Fibroblast of skin of right biceps (primary cell): ENCODE data around the gene SLC5A8.
"Not testable (repeated sequence)": the region's sequence is repeated elsewhere in the genome, so short reads cannot be mapped to it uniquely, and the experiment has no call there.

Source experiments
- DNase-seq: peaks from one replicate; pipeline ENCODE4 v3.0.0-alpha.2; 2013

Gene SLC5A8

DNA sequence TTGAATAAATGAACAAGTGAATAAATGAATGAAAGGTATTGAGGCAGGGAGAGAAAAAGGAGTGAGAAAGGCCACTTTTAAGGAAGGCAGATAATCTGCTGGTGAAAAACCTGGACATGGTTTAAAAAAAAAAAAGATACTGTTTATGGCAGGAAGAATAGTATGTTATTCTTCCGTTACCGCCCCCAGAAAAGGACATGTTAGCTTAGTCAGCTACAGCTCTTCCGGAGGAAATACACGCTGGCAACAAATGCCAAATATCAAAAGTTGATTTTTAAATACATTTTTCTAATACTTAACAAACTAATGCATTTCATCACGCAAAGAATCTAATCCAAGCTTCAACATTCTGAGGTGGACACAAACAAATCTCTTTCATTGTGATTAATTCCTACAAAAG lies 43.2 kb downstream of the SLC5A8 start:
- no peak for DNase-seq

DNA sequence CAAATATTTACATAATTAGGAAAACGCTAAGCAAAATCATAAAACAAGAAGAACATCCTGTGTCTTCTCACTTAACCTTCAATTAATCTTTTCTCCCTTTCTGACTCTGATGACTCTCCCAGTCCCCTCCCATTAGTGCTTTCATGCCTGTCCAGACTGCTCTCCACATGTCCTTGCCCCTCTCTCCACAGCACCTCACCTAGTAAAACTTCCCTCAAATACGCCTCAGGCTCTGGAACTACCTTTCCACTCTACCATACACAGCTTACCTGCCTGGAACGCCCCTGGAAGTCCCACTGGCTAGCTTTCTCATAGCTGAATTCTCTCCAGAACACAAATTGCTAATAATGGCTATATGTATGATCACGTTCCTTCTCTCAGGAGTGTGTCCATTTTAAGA lies 44.7 kb downstream of the SLC5A8 start:
- DNase-seq = no peak

DNA sequence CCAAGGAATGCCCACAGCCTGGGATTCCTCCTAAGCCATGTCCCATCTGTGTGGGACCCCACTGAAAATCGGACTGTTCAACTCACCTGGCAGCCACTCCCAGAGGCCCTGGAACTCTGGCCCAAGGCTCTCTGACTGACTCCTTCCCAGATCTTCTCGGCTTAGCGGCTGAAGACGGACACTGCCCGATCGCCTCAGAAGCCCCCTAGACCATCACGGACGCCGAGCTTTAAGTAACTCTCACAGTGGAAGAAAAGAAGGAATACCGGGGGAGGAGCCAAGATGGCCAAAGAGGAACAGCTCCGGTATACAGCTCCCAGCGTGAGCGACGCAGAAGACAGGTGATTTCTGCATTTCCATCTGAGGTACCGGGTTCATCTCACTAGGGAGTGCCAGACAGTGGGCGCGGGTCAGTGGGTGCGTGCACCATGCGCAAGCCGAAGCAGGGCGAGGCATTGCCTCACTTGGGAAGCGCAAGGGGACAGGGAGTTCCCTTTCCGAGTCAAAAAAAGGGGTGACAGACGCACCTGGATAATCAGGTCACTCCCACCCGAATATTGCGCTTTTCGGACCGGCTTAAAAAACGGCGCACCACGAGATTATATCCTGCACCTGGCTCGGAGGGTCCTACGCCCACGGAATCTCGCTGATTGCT lies 64.1 kb downstream of the SLC5A8 start:
- DNase-seq = not testable (repeated sequence)

DNA sequence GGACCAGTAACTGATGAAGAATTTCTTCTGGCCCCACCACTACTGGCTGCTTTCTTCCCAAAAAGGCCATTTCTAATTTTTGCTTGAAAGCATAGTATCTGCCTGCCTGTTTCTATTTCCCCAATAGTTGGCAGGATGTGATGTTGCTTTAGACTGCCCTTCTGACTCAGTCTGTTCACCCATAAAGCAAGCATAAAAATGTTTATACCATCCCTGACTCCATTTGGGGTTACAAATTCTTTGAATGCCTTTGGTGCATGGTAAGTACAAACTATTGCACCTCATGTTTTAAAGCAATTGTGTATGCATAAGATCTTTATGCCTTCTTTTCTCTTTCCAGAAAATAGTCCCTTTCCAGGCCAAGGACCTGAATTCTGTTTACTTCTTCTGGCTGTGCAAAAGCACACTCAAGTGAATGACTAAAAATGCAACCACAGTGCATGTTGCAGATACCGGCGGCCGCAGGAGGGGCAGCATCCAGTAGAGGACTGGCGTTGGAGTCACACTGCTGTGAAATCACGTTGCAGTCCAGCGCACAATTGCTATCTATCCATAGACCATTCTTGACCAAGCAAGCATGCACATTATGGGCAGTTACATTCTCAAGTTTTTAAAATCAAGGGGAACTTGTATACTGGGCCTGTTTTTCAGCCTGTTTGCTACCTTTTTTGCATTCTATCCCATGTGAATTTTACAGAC lies 82.4 kb downstream of the SLC5A8 start:
- DNase-seq = no peak

DNA sequence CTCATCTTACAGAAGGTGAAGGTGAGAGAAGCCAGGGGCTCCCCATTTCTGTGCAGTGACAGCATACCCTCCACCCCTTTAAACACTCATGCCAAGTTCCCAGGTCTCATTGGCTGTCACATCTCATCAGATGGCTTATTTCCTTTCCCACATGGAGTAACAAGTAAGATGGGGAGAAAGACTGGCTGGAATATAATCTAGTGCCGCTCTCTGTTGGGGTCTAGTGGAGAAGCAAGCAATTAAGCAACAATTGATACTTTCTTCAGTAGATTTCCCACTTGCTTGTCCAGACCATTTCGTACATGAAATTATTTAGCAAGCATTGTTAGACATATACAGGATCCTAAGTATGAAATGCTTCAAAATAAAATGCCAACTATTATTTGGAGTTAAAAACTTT lies 92.2 kb downstream of the SLC5A8 start:
- no peak for DNase-seq

DNA sequence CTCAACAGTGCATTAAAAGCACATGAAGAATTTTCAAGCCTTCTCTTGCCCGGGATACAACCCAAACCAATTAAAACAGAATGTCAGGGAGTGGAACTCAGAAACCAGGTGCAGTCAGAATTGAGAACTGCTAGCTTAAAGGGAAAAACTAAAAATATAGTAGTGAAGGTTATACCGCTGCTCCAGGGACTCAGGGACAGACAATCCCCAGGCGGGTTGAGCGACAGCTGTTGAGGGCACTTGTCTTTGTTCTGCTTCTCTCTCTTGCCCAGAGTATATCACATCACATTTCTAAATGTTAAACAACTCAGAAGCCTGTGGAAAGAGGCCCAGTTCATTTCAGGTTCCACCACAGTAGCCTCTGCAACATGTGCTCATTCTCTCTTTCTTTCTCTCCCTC lies 93.1 kb downstream of the SLC5A8 start:
- no peak for DNase-seq

DNA sequence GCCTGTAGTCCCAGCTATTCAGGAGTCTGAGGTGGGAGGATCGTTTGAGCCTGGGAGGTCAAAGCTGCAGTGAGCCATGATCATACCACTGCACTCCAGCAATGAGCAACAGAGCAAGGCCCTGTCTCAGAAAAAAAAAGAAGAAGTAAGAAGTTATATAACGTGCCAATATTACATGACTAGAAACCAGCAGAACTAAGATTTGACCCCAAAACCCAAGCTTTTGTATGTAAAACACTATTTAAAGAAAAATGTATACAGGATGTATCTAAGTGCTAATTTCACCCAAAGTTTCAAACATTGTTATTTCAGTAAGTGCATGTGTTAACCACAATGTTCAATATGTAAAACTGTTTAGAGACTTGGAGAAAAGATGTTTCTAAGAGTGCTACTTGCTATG lies 94.7 kb downstream of the SLC5A8 start:
- DNase-seq = no peak

DNA sequence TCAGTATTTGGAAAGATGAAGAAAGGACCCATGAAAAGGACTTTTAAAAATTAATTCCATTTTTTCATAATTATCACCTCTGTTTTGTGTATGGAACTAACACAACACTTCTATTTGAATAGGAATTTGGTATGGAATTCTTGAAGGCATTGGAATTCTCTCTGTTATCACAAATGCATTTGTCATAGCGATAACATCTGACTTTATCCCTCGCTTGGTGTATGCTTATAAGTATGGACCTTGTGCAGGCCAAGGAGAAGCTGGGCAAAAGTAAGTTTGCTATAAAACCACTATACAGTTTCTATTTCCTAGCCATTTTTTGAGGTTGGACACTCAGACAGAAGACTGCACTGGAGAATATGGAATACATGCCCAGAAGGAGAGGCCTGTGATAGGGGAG lies 98.6 kb downstream of the SLC5A8 start:
- DNase-seq = no peak

DNA sequence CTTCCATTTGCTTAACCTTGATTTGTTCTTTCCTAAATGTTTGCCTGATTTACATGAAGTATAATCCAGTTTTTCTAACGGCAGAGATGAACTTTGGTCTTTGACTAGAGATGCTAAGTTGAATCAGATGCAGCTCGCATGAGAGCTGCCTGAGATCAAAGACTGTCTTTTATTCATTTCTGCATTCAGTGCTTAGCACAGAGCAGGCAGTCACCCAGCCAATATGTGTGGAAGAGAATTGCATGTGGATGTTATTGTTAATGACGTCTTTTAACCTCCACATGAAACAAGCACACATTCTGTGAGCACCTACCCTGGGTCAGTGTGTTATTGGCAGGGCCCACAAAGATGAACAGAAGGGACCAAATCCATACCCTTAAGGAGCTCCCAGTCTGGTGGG lies 99.2 kb downstream of the SLC5A8 start:
- no peak for DNase-seq

DNA sequence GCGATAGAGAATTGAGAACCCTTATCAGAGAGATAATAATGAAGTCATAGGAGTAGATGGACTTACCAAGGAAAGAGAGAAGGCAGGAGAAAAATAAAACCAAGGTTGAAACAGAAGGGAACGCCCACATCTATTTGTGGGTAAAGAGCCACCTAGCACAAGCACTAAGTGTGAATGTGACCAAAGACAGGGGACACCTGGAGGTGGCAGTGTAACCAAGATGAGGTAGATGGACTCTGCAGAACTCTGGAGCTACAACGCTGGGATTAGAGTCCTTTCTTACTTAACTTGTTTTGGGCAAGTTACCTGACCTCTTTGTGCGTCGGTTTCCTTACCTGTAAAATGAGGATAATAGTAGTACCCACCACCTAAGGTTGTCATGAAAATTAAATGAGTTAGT lies 101.9 kb downstream of the SLC5A8 start:
- DNase-seq = no peak

DNA sequence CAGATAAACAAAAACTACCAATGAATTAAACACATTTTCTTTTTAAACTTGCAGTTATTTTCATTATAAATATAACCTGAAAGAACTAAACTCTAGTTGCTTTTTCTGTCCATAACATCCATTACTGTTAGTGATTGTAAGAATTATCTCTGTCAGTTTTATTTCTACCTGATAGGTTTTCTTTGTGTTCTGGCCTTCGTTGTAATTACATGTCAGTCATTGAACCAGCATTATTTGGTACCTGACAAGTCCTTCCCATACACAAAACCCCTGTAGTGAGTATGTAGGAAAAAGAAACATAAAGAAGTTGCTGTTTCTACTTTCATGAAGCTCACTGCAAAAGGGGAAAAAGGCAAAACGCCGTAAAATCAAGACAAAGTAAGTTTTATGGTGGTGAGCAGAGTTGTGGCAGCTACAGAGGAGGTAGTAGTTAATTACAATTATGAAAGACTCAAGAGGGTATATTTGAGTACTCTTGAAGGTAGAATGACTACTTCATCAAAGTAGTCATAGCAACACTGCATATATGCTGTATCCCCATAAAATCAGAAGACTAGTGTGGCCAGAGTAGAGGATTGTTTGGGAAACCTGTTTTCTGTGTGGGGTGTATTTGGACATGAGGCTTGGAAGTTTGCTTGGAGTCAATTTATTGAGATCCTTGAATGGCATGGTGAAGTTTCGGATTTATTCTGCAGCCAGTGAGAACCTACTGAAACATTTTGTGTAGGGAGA lies 102.8 kb downstream of the SLC5A8 start:
- DNase-seq = no peak
